Measurements from ENCODE around the gene HK2. TPM values are rescaled to one million over a fixed set of nuclear protein-coding genes. Genes with fewer than 3 reads are reported as not detected.

HK2 gene
- total and polyA plus RNA-seq, 2 experiments from 2014 or later: 24.2 to 25.3 TPM

GRCh38 chr2:74821177-74822126 is 12.5 kb upstream of the HK2 start:
- no peak overlapping the region for H3K4me2 ChIP-seq (ENCODE audit: unreplicated experiment)
- H3K4me1 ChIP-seq (ENCODE audit: insufficient read depth): no peaks in the 10 kb centered on the region
- no peaks in the 10 kb centered on the region for H3K9me2 ChIP-seq (ENCODE audit: insufficient read depth)
- no peaks in the 10 kb centered on the region for H3K36me3 ChIP-seq (ENCODE audit: low read depth)
- no peak overlapping the region for H3K4me3 ChIP-seq
- H2AFZ ChIP-seq: no peak overlapping the region
- no peak overlapping the region for H3K27ac ChIP-seq
- no peaks in the 10 kb centered on the region for H4K20me1 ChIP-seq (ENCODE audit: insufficient read depth)
- H3K9me3 ChIP-seq (ENCODE audit: low read depth): no peaks in the 10 kb centered on the region
- DNase-seq: no peak
- WGBS, 2 experiments (ENCODE audit: low coverage in 1 of 2, low lambda C conversion rate in 2 of 2, missing lambda C conversion rate in 2 of 2): 77 to 78% methylated on average over 3 of the region's 3 CpGs
- in situ Hi-C loops (cut with MboI): no loop called here
- H3F3A ChIP-seq (ENCODE audit: insufficient read depth): no peaks in the 10 kb centered on the region
- no peaks in the 10 kb centered on the region for H3K27me3 ChIP-seq (replicated peaks; ENCODE audit: insufficient read depth)
- TF ChIP-seq EZH2phosphoT487 (IDR thresholded peaks at IDR 0.05; ENCODE audit: insufficient read depth, low read depth) (no peak), EZH2 (IDR thresholded peaks at IDR 0.05; ENCODE audit: insufficient read depth, poor library complexity, severe bottlenecking) (no peak)
- H3K9ac ChIP-seq: no peak overlapping the region
- no peaks in the 10 kb centered on the region for H3K79me2 ChIP-seq (ENCODE audit: insufficient read depth)

GRCh38 chr2:74822771-74823566 is 11.0 kb upstream of the HK2 start:
- Histone ChIP-seq H3K9ac (no peak overlapping the region), H3K4me1 (ENCODE audit: insufficient read depth) (no peaks in the 10 kb centered on the region), H3F3A (ENCODE audit: insufficient read depth) (no peaks in the 10 kb centered on the region), H3K79me2 (ENCODE audit: insufficient read depth) (no peaks in the 10 kb centered on the region), H4K20me1 (ENCODE audit: insufficient read depth) (no peaks in the 10 kb centered on the region), H3K4me2 (ENCODE audit: unreplicated experiment) (no peak overlapping the region), H3K36me3 (ENCODE audit: low read depth) (no peaks in the 10 kb centered on the region), H2AFZ (peak overlapping the region; percentile 13; the same call in 1 of the 2 replicates), H3K9me2 (ENCODE audit: insufficient read depth) (no peaks in the 10 kb centered on the region), H3K9me3 (ENCODE audit: low read depth) (no peaks in the 10 kb centered on the region), H3K27me3 (replicated peaks; ENCODE audit: insufficient read depth) (no peaks in the 10 kb centered on the region), H3K27ac (no peak overlapping the region), H3K4me3 (no peak overlapping the region)
- 18 to 23% methylated on average over 3 of the region's 3 CpGs for WGBS, 2 experiments (ENCODE audit: low coverage in 1 of 2, low lambda C conversion rate in 2 of 2, missing lambda C conversion rate in 2 of 2)
- TF ChIP-seq EZH2 (IDR thresholded peaks at IDR 0.05; ENCODE audit: insufficient read depth, poor library complexity, severe bottlenecking): no peak
- TF ChIP-seq EZH2phosphoT487 (IDR thresholded peaks at IDR 0.05; ENCODE audit: insufficient read depth, low read depth): no peak
- in situ Hi-C loops (cut with MboI): no loop called here
- peak; percentile 24 for DNase-seq

- H3K79me2 ChIP-seq (ENCODE audit: insufficient read depth): no peaks in the 10 kb centered on the region
- H3K27me3 ChIP-seq (replicated peaks; ENCODE audit: insufficient read depth): no peaks in the 10 kb centered on the region
- no peaks in the 10 kb centered on the region for H3K9me2 ChIP-seq (ENCODE audit: insufficient read depth)
- no peak overlapping the region for H3K27ac ChIP-seq
- no peak overlapping the region for H3K4me2 ChIP-seq (ENCODE audit: unreplicated experiment)
- H3K9ac ChIP-seq: no peak overlapping the region
- in situ Hi-C loops (cut with MboI): no loop called here
- H4K20me1 ChIP-seq (ENCODE audit: insufficient read depth): no peaks in the 10 kb centered on the region
- H3K4me1 ChIP-seq (ENCODE audit: insufficient read depth): no peaks in the 10 kb centered on the region
- no peak overlapping the region for H3K4me3 ChIP-seq
- no peak overlapping the region for H2AFZ ChIP-seq
- no peaks in the 10 kb centered on the region for H3F3A ChIP-seq (ENCODE audit: insufficient read depth)
- no peaks in the 10 kb centered on the region for H3K9me3 ChIP-seq (ENCODE audit: low read depth)
- H3K36me3 ChIP-seq (ENCODE audit: low read depth): no peaks in the 10 kb centered on the region
- DNase-seq: no peak
- 60 to 66% methylated on average over 4 of the region's 4 CpGs for WGBS, 2 experiments (ENCODE audit: low coverage in 1 of 2, low lambda C conversion rate in 2 of 2, missing lambda C conversion rate in 2 of 2)
- no peak for TF ChIP-seq EZH2 (IDR thresholded peaks at IDR 0.05; ENCODE audit: insufficient read depth, poor library complexity, severe bottlenecking)
- TF ChIP-seq EZH2phosphoT487 (IDR thresholded peaks at IDR 0.05; ENCODE audit: insufficient read depth, low read depth): no peak
Measured at GRCh38 chr2:74824679-74825078, 9.2 kb upstream of the HK2 start.

- WGBS, 2 experiments (ENCODE audit: low coverage in 1 of 2, low lambda C conversion rate in 2 of 2, missing lambda C conversion rate in 2 of 2): 36 to 44% methylated on average over 2 of the region's 2 CpGs
Measured at GRCh38 chr2:74828543-74828942, 5.4 kb upstream of the HK2 start.

More at GRCh38 chr2:74828543-74828942, 5.4 kb upstream of the HK2 start:
- in situ Hi-C loops (cut with MboI): no loop called here
- H3K4me3 ChIP-seq: no peak overlapping the region
- no peaks in the 10 kb centered on the region for H3K9me2 ChIP-seq (ENCODE audit: insufficient read depth)
- peaks cover 19% of the 10 kb centered on the region for H3F3A ChIP-seq (ENCODE audit: insufficient read depth)
- no peak overlapping the region for H3K27ac ChIP-seq
- H3K79me2 ChIP-seq (ENCODE audit: insufficient read depth): no peaks in the 10 kb centered on the region
- no peaks in the 10 kb centered on the region for H4K20me1 ChIP-seq (ENCODE audit: insufficient read depth)
- H2AFZ ChIP-seq: no peak overlapping the region
- DNase-seq: no peak
- no peaks in the 10 kb centered on the region for H3K36me3 ChIP-seq (ENCODE audit: low read depth)
- TF ChIP-seq EZH2phosphoT487 (IDR thresholded peaks at IDR 0.05; ENCODE audit: insufficient read depth, low read depth) (no peak), EZH2 (IDR thresholded peaks at IDR 0.05; ENCODE audit: insufficient read depth, poor library complexity, severe bottlenecking) (no peak)
- no peaks in the 10 kb centered on the region for H3K9me3 ChIP-seq (ENCODE audit: low read depth)
- H3K9ac ChIP-seq: no peak overlapping the region
- peaks cover 10% of the 10 kb centered on the region; the same call in 1 of the 2 replicates for H3K4me1 ChIP-seq (ENCODE audit: insufficient read depth)
- H3K27me3 ChIP-seq (replicated peaks; ENCODE audit: insufficient read depth): no peaks in the 10 kb centered on the region
- no peak overlapping the region for H3K4me2 ChIP-seq (ENCODE audit: unreplicated experiment)

Data from GM23248 (cell line).